ENCODE data around the gene C16orf92. TPM values are rescaled to one million over a fixed set of nuclear protein-coding genes. Genes with fewer than 3 reads are reported as not detected.

C16orf92 gene
- total RNA-seq, 1 donor, result not detected

DNA sequence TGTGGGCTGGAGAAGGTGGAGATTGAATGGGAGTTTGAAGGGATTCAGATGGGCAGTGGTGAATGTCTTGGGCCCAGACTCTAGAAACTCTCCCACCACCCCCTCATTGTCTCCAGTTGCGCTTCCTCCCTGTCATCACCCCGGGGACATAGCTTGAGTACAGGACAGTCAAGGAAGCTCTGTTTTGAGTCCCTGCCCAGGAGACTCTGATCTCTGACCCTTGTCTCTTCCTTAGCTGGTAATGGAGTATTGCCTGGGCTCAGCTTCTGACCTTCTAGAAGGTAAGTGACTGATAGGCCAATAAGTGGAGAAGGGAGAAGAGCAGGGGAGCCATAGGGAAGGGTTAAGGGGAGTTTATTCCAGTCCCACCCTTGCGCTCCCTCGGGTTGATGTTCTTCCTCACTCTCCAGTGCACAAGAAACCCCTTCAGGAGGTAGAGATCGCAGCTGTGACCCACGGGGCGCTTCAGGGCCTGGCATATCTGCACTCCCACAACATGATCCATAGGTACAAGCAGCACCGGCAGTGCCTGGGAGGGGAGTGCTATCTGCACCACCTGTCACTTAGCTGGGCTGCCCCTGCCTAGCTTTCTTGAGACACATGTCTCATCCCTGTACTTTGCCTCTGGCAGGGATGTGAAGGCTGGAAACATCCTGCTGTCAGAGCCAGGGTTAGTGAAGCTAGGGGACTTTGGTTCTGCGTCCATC lies 44.3 kb upstream of the C16orf92 start:
- no peak overlapping the region for H2AFZ ChIP-seq (ENCODE audit: low read length)

DNA sequence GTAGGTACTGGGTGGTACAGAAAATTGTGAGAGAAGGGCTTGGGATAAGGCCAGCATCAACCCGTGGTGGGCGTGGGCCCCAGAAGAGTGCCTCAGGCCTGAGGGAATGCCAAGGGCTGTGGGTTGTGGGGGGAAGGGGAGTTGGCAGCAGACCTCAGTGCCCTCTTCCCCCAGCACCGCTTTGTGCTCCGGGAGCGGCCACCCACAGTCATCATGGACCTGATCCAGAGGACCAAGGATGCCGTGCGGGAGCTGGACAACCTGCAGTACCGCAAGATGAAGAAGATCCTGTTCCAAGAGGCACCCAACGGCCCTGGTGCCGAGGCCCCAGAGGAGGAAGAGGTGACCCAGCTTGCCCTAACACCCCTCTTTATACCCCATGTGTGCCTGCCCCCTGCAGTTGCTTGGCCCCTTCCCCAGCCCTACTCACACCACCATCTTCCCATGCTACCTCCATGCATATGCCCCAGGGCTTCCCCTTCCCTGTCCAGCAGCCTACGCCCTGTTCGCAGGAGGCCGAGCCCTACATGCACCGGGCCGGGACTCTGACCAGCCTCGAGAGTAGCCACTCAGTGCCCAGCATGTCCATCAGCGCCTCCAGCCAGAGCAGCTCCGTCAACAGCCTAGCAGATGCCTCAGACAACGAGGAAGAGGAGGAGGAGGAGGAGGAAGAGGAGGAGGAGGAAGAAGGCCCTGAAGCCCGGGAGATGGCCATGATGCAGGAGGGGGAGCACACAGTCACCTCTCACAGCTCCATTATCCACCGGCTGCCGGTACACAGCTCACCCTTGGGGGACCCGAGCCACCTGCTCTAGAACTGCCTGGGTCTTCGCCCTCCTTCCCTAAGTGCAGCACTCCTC lies 40.2 kb upstream of the C16orf92 start:
- Histone ChIP-seq H3K4me3 (ENCODE audit: insufficient read depth, low read length) (no peak overlapping the region), H4K20me1 (ENCODE audit: insufficient read depth, low read length) (peaks cover 29% of the 10 kb centered on the region), H3K9me3 (ENCODE audit: low read depth, low read length) (no peaks in the 10 kb centered on the region), H3K79me2 (ENCODE audit: insufficient read depth, low read length) (peaks cover 26% of the 10 kb centered on the region), H3K36me3 (ENCODE audit: insufficient read depth, low read length) (peaks cover 95% of the 10 kb centered on the region), H3K27ac (ENCODE audit: low read depth, low read length) (no peak overlapping the region), H3K4me1 (ENCODE audit: insufficient read depth, low read length) (no peaks in the 10 kb centered on the region), H3K4me2 (ENCODE audit: insufficient read depth, low read length) (no peak overlapping the region), H2AFZ (ENCODE audit: low read length) (no peak overlapping the region), H3K27me3 (ENCODE audit: insufficient read depth, low read length) (no peaks in the 10 kb centered on the region)
- TF ChIP-seq, protein P1, sequence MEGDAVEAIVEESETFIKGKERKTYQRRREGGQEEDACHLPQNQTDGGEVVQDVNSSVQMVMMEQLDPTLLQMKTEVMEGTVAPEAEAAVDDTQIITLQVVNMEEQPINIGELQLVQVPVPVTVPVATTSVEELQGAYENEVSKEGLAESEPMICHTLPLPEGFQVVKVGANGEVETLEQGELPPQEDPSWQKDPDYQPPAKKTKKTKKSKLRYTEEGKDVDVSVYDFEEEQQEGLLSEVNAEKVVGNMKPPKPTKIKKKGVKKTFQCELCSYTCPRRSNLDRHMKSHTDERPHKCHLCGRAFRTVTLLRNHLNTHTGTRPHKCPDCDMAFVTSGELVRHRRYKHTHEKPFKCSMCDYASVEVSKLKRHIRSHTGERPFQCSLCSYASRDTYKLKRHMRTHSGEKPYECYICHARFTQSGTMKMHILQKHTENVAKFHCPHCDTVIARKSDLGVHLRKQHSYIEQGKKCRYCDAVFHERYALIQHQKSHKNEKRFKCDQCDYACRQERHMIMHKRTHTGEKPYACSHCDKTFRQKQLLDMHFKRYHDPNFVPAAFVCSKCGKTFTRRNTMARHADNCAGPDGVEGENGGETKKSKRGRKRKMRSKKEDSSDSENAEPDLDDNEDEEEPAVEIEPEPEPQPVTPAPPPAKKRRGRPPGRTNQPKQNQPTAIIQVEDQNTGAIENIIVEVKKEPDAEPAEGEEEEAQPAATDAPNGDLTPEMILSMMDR (IDR thresholded peaks at IDR 0.05; ENCODE audit: extremely low read depth, low read depth, low read length), result no peak
- DNase-seq (ENCODE audit: insufficient read length, low spot score, missing footprints), result peak; percentile 68

More for the DNA sequence above, 44.3 kb upstream of the C16orf92 start:
- Histone ChIP-seq H3K4me3 (ENCODE audit: insufficient read depth, low read length) (no peak overlapping the region), H3K4me2 (ENCODE audit: insufficient read depth, low read length) (no peak overlapping the region), H3K4me1 (ENCODE audit: insufficient read depth, low read length) (peaks cover 26% of the 10 kb centered on the region), H3K9me3 (ENCODE audit: low read depth, low read length) (no peaks in the 10 kb centered on the region), H3K36me3 (ENCODE audit: insufficient read depth, low read length) (peaks cover 66% of the 10 kb centered on the region), H3K79me2 (ENCODE audit: insufficient read depth, low read length) (peaks cover 65% of the 10 kb centered on the region), H3K27ac (ENCODE audit: low read depth, low read length) (no peak overlapping the region), H4K20me1 (ENCODE audit: insufficient read depth, low read length) (peaks cover 64% of the 10 kb centered on the region), H3K27me3 (ENCODE audit: insufficient read depth, low read length) (no peaks in the 10 kb centered on the region)
- peak; percentile 42 for DNase-seq (ENCODE audit: insufficient read length, low spot score, missing footprints)
- TF ChIP-seq, protein P1 (IDR thresholded peaks at IDR 0.05; ENCODE audit: extremely low read depth, low read depth, low read length), result no peak

DNA sequence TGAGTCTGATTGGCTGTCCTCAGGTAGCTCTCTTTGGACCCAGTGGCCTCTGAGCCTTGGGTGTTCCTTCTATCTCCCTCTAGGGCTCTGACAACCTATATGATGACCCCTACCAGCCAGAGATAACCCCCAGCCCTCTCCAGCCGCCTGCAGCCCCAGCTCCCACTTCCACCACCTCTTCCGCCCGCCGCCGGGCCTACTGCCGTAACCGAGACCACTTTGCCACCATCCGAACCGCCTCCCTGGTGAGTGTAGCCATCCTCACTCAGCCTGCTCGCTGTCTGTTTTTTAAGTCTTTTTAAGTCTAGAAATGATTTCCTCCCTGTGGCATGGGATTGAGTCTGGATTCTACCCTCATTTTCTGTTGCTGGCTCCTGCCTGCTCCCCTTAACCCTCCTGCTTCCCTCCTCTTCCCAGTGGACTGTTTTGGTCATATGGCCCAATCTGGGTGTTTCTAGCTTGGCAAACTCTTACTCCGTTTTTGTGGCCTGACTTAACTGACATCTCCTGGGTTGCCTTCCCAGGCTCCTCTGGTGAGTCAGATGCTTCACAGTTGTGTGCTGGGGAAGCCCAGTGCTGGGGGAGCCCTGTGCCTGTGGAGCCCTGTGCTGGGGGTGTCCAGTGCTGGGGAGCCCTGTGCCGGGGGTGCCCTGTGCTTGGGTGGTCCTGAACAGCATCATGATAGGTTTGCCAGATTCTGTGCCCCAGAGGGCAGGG lies 39.4 kb upstream of the C16orf92 start:
- Histone ChIP-seq H3K4me2 (ENCODE audit: insufficient read depth, low read length) (no peak overlapping the region), H3K27me3 (ENCODE audit: insufficient read depth, low read length) (no peaks in the 10 kb centered on the region), H3K36me3 (ENCODE audit: insufficient read depth, low read length) (peaks cover 95% of the 10 kb centered on the region), H3K4me3 (ENCODE audit: insufficient read depth, low read length) (no peak overlapping the region), H3K27ac (ENCODE audit: low read depth, low read length) (no peak overlapping the region), H3K79me2 (ENCODE audit: insufficient read depth, low read length) (peaks cover 18% of the 10 kb centered on the region), H4K20me1 (ENCODE audit: insufficient read depth, low read length) (peaks cover 24% of the 10 kb centered on the region), H2AFZ (ENCODE audit: low read length) (no peak overlapping the region), H3K4me1 (ENCODE audit: insufficient read depth, low read length) (no peaks in the 10 kb centered on the region), H3K9me3 (ENCODE audit: low read depth, low read length) (no peaks in the 10 kb centered on the region)
- TF ChIP-seq, protein P1 (IDR thresholded peaks at IDR 0.05; ENCODE audit: extremely low read depth, low read depth, low read length), result no peak
- DNase-seq (ENCODE audit: insufficient read length, low spot score, missing footprints), result peak; percentile 92

All from osteoblast (primary cell).